K562 (cell line): ENCODE data around the gene PSMC2. TPM values are rescaled to one million over a fixed set of nuclear protein-coding genes. Genes with fewer than 3 reads are reported as not detected.

Experiments used
- E2F1 ChIP-seq: sonication (generic); formaldehyde crosslinking; IDR thresholded peaks from 2 replicates; pipeline ENCODE4 v1.8.1; 2023; ENCODE audit warnings: mild to moderate bottlenecking, missing genetic modification reagents, moderate library complexity
- KAT8 ChIP-seq: fragments of 450-650 bp; IDR thresholded peaks from 2 replicates; pipeline ENCODE4 v1.6.1; 2016; ENCODE audit warnings: low read depth, mild to moderate bottlenecking
- MTF1 ChIP-seq: fragments of 250-450 bp; sonication (Bioruptor Pico); IDR thresholded peaks from 2 replicates; pipeline ENCODE4 v1.9.0; 2021; ENCODE audit warnings: moderate library complexity, mild to moderate bottlenecking, inconsistent platforms, borderline replicate concordance
- PREB ChIP-seq: sonication (generic); formaldehyde crosslinking; IDR thresholded peaks from 2 replicates; pipeline ENCODE4 v1.8.1; 2023; ENCODE audit warnings: mild to moderate bottlenecking, missing genetic modification reagents
- RHOXF2B ChIP-seq: fragments of 250-450 bp; sonication (Bioruptor Pico); conservative IDR thresholded peaks from 2 replicates; pipeline ENCODE4 v1.5.1; 2021
- ZNF175 ChIP-seq: fragments of 200-800 bp; sonication (Bioruptor generic); IDR thresholded peaks from 2 replicates; pipeline ENCODE4 v1.6.1; 2016; ENCODE audit warnings: low read depth, mild to moderate bottlenecking, missing genetic modification characterization, missing compliant biosample characterization
- ZNF551 ChIP-seq: fragments of 250-450 bp; sonication (Bioruptor Pico); IDR thresholded peaks from 2 replicates; pipeline ENCODE4 v1.5.0; 2021; ENCODE audit warnings: mild to moderate bottlenecking, moderate library complexity
- ZZZ3 ChIP-seq: fragments of 450-650 bp; IDR thresholded peaks from 2 replicates; pipeline ENCODE4 v1.6.1; 2016; ENCODE audit warnings: antibody characterized with exemption, mild to moderate bottlenecking, moderate library complexity
- polyA plus RNA-seq, 8 experiments: library from polyadenylated mRNA; depleted of rRNA in 4 of 8; stranded (reverse) in 5 of 8; unstranded in 3 of 8; fragments of >200 nt; fragmentation: Nextera tagmentation in 2 of 8; fragmentation: Illumina TruSeq in 1 of 8; extraction: Ambion mirVana in 2 of 8; extraction: Trizol in 1 of 8; gene quantifications; 2 replicates each; pipeline versions ENCODE4 v1.2.1 to v1.2.3, GENCODE V29; 2011 to 2014; ENCODE audit warnings: inconsistent platforms in 1 of 8, missing spikeins in 1 of 8
- total RNA-seq, 7 experiments: library from RNA; depleted of rRNA in 6 of 7; stranded (reverse); fragments of >200 nt in 6 of 7; fragmentation: Illumina TruSeq in 2 of 7; extraction: Trizol in 2 of 7; gene quantifications; 2 replicates each; pipeline versions ENCODE4 v1.2.1 to v1.2.3, GENCODE V29; 2011 to 2021; ENCODE audit warnings: low replicate concordance in 1 of 7
- TF ChIP-seq, protein P1 (sequence below): fragments of 250-450 bp; sonication (Bioruptor Pico); IDR thresholded peaks from 2 replicates; pipeline ENCODE4 v1.4.0; 2020; ENCODE audit warnings: mild to moderate bottlenecking, moderate library complexity
- TF ChIP-seq, protein P2 (sequence below), 2 experiments: fragments of 450-650 bp in 1 of 2; sonication (generic) in 1 of 2; formaldehyde crosslinking in 1 of 2; IDR thresholded peaks; 2 replicates each; pipeline versions ENCODE4 v1.7.1 to v1.9.0; 2016 to 2022; ENCODE audit warnings: inconsistent platforms in 1 of 2, mild to moderate bottlenecking in 1 of 2, missing genetic modification reagents in 1 of 2

Gene PSMC2
- total and polyA plus RNA-seq, 9 of the 15 experiments (the other 6 are each of a cell fraction or from before 2014, with no cell fraction given) = 316 to 1,105 (median 511) TPM

GRCh38 chr7:103344453-103345149, 2.8 kb upstream of the PSMC2 start, which contains the start of gene DNAJC2 (continued):
- TF ChIP-seq, protein P1, sequence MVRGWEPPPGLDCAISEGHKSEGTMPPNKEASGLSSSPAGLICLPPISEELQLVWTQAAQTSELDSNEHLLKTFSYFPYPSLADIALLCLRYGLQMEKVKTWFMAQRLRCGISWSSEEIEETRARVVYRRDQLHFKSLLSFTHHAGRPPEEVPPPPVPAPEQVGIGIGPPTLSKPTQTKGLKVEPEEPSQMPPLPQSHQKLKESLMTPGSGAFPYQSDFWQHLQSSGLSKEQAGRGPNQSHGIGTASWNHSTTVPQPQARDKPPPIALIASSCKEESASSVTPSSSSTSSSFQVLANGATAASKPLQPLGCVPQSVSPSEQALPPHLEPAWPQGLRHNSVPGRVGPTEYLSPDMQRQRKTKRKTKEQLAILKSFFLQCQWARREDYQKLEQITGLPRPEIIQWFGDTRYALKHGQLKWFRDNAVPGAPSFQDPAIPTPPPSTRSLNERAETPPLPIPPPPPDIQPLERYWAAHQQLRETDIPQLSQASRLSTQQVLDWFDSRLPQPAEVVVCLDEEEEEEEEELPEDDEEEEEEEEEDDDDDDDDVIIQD = 0 out of 2 replicates have a peak, but pooled peaks have one; percentile 28
- TF ChIP-seq ZZZ3 (0 out of 2 replicates have a peak, but pooled peaks have one; percentile 39), PREB (CRISPR knock-in tag) (no peak), ZNF551 (no peak), MTF1 (no peak), E2F1 (no peak; the same call in 1 of the 2 replicates), KAT8 (no peak), ZNF175 (CRISPR knock-in tag) (0 out of 2 replicates have a peak, but pooled peaks have one; percentile 34), RHOXF2B (CRISPR knock-in tag) (no peak; the same call in 1 of the 2 replicates)
- TF ChIP-seq, protein P2, sequence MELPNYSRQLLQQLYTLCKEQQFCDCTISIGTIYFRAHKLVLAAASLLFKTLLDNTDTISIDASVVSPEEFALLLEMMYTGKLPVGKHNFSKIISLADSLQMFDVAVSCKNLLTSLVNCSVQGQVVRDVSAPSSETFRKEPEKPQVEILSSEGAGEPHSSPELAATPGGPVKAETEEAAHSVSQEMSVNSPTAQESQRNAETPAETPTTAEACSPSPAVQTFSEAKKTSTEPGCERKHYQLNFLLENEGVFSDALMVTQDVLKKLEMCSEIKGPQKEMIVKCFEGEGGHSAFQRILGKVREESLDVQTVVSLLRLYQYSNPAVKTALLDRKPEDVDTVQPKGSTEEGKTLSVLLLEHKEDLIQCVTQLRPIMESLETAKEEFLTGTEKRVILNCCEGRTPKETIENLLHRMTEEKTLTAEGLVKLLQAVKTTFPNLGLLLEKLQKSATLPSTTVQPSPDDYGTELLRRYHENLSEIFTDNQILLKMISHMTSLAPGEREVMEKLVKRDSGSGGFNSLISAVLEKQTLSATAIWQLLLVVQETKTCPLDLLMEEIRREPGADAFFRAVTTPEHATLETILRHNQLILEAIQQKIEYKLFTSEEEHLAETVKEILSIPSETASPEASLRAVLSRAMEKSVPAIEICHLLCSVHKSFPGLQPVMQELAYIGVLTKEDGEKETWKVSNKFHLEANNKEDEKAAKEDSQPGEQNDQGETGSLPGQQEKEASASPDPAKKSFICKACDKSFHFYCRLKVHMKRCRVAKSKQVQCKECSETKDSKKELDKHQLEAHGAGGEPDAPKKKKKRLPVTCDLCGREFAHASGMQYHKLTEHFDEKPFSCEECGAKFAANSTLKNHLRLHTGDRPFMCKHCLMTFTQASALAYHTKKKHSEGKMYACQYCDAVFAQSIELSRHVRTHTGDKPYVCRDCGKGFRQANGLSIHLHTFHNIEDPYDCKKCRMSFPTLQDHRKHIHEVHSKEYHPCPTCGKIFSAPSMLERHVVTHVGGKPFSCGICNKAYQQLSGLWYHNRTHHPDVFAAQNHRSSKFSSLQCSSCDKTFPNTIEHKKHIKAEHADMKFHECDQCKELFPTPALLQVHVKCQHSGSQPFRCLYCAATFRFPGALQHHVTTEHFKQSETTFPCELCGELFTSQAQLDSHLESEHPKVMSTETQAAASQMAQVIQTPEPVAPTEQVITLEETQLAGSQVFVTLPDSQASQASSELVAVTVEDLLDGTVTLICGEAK (IDR thresholded peaks at IDR 0.05) = peak; percentile 97
- TF ChIP-seq, protein P2 (CRISPR knock-in tag; IDR thresholded peaks at IDR 0.05) = no peak
